ENCODE measurements around the gene CDR2L.
A peak's percentile ranks its signal among the peaks of the same experiment; 100 is the strongest.
"Not testable (repeated sequence)": the region's sequence is repeated elsewhere in the genome, so short reads cannot be mapped to it uniquely, and the experiment has no call there.

The CDR2L gene

GRCh38 chr17:74960570-74961342 lies 26.7 kb upstream of the CDR2L start:
- peak; percentile 50 to 58 for DNase-seq

GRCh38 chr17:74961657-74962350 lies 25.6 kb upstream of the CDR2L start:
- peak; percentile 83 to 84 for DNase-seq

- DNase-seq: no peak
Measured at GRCh38 chr17:74962622-74963394, 24.6 kb upstream of the CDR2L start.

- no peak for DNase-seq
Measured at GRCh38 chr17:74963656-74964055, 23.8 kb upstream of the CDR2L start.

GRCh38 chr17:74964246-74964761 lies 23.1 kb upstream of the CDR2L start:
- DNase-seq: no peak

GRCh38 chr17:74964988-74965622 lies 22.3 kb upstream of the CDR2L start:
- no peak for DNase-seq

GRCh38 chr17:74968361-74968780 lies 19.1 kb upstream of the CDR2L start:
- DNase-seq: no peak

GRCh38 chr17:74969501-74969900 lies 17.9 kb upstream of the CDR2L start:
- not testable (repeated sequence) for DNase-seq

- DNase-seq: no peak
Measured at GRCh38 chr17:74970395-74970794, 17.0 kb upstream of the CDR2L start.

GRCh38 chr17:74971069-74971841 lies 16.2 kb upstream of the CDR2L start:
- no peak for DNase-seq

- no peak for DNase-seq
Measured at GRCh38 chr17:74971842-74972106, 15.7 kb upstream of the CDR2L start.

GRCh38 chr17:74972107-74972972 lies 15.1 kb upstream of the CDR2L start, which contains the start of gene HID1:
HID1 (minus strand) TSS chr17:74972759; CDS start chr17:74972656, 103 bp downstream.
- peak; percentile 77 to 85 for DNase-seq

GRCh38 chr17:74972973-74973328 lies 14.5 kb upstream of the CDR2L start:
- no peak for DNase-seq

GRCh38 chr17:74975943-74976342 lies 11.5 kb upstream of the CDR2L start:
- no peak for DNase-seq

- no peak for DNase-seq
Measured at GRCh38 chr17:74977802-74978201, 9.6 kb upstream of the CDR2L start.

- DNase-seq: no peak
Measured at GRCh38 chr17:74978240-74978639, 9.2 kb upstream of the CDR2L start.

- no peak for DNase-seq
Measured at GRCh38 chr17:74979408-74980146, 7.9 kb upstream of the CDR2L start.

- no peak for DNase-seq
Measured at GRCh38 chr17:74981318-74981978, 6.0 kb upstream of the CDR2L start.

GRCh38 chr17:74981979-74982662 lies 5.3 kb upstream of the CDR2L start:
- peak; percentile 79 to 84 for DNase-seq
